Activated CD4-positive, alpha-beta T cell treated with anti-CD3 and anti-CD28 coated beads, Interleukin-2, amount 10 ng/mL, durations not matched to agents 24 days and 14 days (primary cell): ENCODE results near the gene BRSK2. TPM values are rescaled to one million over a fixed set of nuclear protein-coding genes. Genes with fewer than 3 reads are reported as not detected.

ENCODE experiments used
- DNase-seq: peaks from one replicate; pipeline ENCODE4 v3.0.0; 2022
- H3K27ac Mint-ChIP-seq: one replicate; pipeline ENCODE4 v1.8.0; 2022; ENCODE audit warnings: mild to moderate bottlenecking, mixed read lengths
- H3K27me3 Mint-ChIP-seq: one replicate; pipeline ENCODE4 v1.8.0; 2022; ENCODE audit warnings: mixed read lengths
- H3K36me3 Mint-ChIP-seq: one replicate; pipeline ENCODE4 v1.8.0; 2022; ENCODE audit warnings: low read depth, mild to moderate bottlenecking, mixed read lengths
- H3K4me1 Mint-ChIP-seq: one replicate; pipeline ENCODE4 v1.8.0; 2021; ENCODE audit warnings: mixed read lengths
- H3K4me3 Mint-ChIP-seq: one replicate; pipeline ENCODE4 v1.8.0; 2022; ENCODE audit warnings: mild to moderate bottlenecking, moderate library complexity, mixed read lengths
- H3K9me3 Mint-ChIP-seq: one replicate; pipeline ENCODE4 v1.8.0; 2021; ENCODE audit warnings: mixed read lengths
- intact Hi-C: fragments of 100-400 bp; cut with micrococcal nuclease; formaldehyde crosslinking; loops from one replicate; pipeline ENCODE4 v1.15.1; 2023
- total RNA-seq: library from RNA; stranded (reverse); gene quantifications from 2 replicates; pipeline ENCODE4 v1.2.3, GENCODE V29; 2022

BRSK2 gene
- total RNA-seq, 1 donor from 2014 or later = 0.84 TPM

DNA sequence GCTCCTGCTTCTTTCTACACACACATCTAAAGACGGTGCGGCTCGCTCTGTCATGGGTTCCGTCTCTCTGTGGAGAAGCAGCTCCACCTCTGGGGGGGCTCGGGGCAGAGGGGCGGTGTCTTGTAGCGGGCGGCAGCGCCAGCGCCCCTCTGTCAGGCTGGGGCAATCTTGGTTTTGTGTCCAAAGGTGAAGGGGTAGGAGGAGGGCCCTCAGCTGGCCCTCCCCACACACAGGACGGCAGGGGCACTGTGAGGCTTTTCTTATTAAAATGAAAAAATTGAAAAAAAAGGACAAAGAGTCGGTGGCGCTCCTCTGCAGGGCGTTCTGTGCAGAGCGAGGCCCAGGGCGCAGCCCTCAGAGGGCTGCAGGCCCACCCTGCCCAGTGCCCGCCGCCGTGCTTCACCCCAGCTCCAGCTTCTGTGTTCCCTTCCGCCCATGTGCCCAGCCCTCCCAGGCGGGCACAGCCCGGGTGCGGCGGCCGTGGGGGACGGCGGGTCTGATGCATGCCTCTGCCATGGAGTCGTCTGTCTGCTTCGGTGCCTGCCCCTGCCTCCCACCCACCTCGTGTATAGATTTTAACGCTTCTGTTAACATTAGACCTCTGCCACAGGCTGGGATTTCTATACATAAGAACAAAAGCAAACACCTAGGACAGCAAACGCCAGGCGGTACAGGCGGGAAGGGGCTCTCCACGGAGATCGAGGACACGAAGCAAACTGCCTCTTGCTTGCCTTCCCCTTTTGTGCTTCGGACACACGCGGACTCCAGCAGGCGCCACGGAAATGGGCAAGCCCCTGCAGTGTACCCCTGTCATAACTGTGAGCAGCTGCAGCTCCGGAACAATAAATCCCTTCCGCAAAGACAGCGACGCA lies 72.3 kb downstream of the BRSK2 start:
- intact Hi-C loops = no loop called here
- no peak for DNase-seq
- H3K4me3 Mint-ChIP-seq = no peak overlapping the region
- H3K9me3 Mint-ChIP-seq = no peaks in the 10 kb centered on the region
- no peaks in the 10 kb centered on the region for H3K27me3 Mint-ChIP-seq
- H3K36me3 Mint-ChIP-seq = no peaks in the 10 kb centered on the region
- H3K4me1 Mint-ChIP-seq = no peaks in the 10 kb centered on the region
- H3K27ac Mint-ChIP-seq = no peak overlapping the region

DNA sequence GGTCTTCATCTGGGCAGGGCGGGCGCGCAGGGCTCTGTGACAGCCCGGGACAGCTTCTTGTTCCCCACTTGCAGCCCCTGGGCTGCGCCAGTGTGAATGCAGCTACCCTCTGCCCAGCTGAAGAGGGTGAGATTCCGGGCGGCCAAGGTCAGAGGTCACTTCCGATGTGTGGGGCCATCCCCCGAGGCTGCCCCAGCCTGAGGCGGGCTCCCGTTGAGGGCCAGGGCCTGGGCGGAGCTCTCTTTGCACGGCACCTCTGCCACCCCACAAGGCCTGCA lies 72.9 kb downstream of the BRSK2 start:
- no peaks in the 10 kb centered on the region for H3K9me3 Mint-ChIP-seq
- no peaks in the 10 kb centered on the region for H3K36me3 Mint-ChIP-seq
- intact Hi-C loops = no loop called here
- H3K27me3 Mint-ChIP-seq = no peaks in the 10 kb centered on the region
- no peak overlapping the region for H3K27ac Mint-ChIP-seq
- no peak overlapping the region for H3K4me3 Mint-ChIP-seq
- H3K4me1 Mint-ChIP-seq = no peaks in the 10 kb centered on the region
- DNase-seq = no peak

DNA sequence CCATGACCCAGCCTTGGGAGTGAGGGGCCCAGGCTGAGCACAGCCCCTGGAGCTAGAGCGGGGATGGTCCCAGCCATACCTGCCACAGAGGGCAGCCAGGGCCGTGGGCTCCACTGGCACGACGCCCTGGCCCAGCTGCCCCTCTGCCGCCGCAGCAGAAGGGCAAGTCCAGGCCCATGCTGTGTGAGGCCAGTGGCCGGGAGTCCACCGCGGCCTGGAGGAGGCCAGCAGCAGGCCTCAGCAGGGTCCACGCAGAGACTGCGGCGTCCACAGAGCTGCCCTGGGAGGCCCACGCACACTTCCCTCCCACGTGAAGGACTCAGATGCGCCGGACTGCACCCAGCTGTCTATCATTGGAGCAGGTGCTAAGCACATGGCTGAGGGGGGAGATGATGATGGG lies 73.3 kb downstream of the BRSK2 start:
- no peak overlapping the region for H3K4me3 Mint-ChIP-seq
- DNase-seq = no peak
- H3K27ac Mint-ChIP-seq = no peak overlapping the region
- H3K27me3 Mint-ChIP-seq = no peaks in the 10 kb centered on the region
- H3K9me3 Mint-ChIP-seq = no peaks in the 10 kb centered on the region
- intact Hi-C loops = no loop called here
- H3K36me3 Mint-ChIP-seq = no peaks in the 10 kb centered on the region
- no peaks in the 10 kb centered on the region for H3K4me1 Mint-ChIP-seq

DNA sequence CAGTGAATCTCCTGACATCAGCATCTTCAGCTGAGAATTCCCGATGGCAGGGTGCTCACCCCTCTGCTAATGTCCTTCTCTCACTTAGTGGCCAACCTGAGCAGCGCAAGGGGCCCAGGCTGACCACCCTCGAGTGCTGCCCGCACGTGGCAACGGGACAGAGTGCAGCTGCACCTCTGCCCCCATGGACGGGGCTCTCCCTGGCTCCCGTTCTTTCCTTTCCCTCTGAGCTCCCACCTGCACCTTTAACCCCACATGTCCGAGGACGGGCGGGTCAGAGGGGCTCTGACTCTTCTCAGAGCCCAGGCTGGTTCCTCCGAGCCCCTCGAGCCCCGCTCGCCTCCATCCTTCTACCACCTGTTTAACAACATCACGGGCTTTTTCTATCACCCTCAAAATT lies 77.0 kb downstream of the BRSK2 start:
- Mint-ChIP-seq H3K27ac (peak overlapping the region; percentile 1), H3K9me3 (no peaks in the 10 kb centered on the region), H3K4me3 (no peak overlapping the region), H3K36me3 (no peaks in the 10 kb centered on the region), H3K27me3 (no peaks in the 10 kb centered on the region), H3K4me1 (no peaks in the 10 kb centered on the region)
- no peak for DNase-seq
- intact Hi-C loops = no loop called here

DNA sequence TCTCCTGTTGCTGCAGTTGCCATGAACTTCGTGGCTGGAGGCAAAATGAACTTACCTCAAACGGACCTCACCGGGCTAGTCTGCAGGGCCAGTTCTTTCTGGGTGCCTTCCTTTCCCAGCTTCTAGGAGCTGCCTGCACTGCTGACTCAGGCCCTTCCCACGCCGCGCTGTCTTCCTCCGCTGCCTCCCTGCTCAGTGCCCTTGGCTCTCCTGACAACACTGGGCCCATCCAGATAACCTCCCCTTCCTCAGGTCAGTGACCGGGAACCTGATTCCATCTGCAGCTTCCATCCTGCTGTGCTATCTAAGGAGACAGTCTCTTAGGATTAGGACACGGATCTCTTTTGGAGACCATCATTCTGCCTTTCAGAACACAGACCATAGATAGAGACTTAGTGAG lies 77.5 kb downstream of the BRSK2 start:
- Mint-ChIP-seq H3K4me1 (no peaks in the 10 kb centered on the region), H3K4me3 (no peak overlapping the region), H3K27ac (peak overlapping the region; percentile 1), H3K9me3 (no peaks in the 10 kb centered on the region), H3K27me3 (no peaks in the 10 kb centered on the region), H3K36me3 (no peaks in the 10 kb centered on the region)
- intact Hi-C loops = no loop called here
- DNase-seq = no peak

DNA sequence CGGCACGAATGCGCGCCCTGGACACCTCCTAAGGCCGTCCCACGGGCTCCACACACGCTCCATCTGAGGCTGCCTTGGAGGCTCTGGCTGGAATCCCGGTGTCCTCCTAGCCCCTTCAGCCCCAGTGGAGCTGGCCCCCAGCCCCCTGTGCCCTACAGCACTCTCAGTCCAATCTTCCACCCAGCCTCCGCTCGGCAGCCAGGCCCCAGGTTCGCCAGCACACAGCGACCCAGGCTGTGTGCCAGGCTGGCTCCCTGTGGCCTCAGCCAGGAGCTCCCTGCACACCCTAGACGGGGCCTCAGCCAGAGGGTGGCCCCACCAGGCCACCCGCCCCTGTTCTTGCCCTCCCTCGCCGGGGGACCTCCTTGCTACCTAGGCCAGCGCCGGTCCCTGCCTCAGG lies 78.3 kb downstream of the BRSK2 start:
- intact Hi-C loops = no loop called here
- no peaks in the 10 kb centered on the region for H3K9me3 Mint-ChIP-seq
- H3K27me3 Mint-ChIP-seq = no peaks in the 10 kb centered on the region
- H3K4me1 Mint-ChIP-seq = no peaks in the 10 kb centered on the region
- DNase-seq = no peak
- no peaks in the 10 kb centered on the region for H3K36me3 Mint-ChIP-seq
- no peak overlapping the region for H3K27ac Mint-ChIP-seq
- H3K4me3 Mint-ChIP-seq = no peak overlapping the region

DNA sequence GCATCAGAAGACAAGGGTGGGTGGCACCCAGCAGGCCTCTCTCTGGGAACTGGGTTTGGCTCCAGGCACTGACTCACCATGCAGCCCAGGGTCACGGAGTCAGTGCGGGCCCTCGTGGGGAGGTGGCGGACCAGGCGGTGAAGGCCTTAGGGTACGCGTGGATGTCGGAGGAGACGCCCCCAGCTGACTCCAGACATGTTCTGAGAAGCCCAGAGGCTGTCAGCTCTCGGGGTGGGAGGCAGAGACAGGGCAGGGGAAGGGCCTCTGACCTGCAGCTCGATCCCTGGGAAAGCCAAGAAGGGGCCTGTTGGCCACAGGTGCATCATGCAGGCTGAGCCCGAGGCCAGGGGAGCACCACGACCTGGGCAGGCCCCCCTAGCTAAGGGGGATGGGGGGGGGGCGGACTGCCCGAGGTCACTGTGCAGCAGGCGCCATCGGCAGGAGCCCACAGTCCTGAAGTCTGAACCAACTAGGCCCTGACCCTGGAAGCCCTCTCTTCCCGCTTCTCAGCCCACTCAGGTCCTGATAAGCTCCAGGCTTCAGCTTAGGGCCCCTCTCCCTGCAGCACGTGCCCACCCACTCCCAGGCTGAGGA lies 78.8 kb downstream of the BRSK2 start:
- intact Hi-C loops = no loop called here
- Mint-ChIP-seq H3K27ac (no peak overlapping the region), H3K4me3 (no peak overlapping the region), H3K4me1 (no peaks in the 10 kb centered on the region), H3K36me3 (no peaks in the 10 kb centered on the region), H3K9me3 (no peaks in the 10 kb centered on the region), H3K27me3 (no peaks in the 10 kb centered on the region)
- no peak for DNase-seq

DNA sequence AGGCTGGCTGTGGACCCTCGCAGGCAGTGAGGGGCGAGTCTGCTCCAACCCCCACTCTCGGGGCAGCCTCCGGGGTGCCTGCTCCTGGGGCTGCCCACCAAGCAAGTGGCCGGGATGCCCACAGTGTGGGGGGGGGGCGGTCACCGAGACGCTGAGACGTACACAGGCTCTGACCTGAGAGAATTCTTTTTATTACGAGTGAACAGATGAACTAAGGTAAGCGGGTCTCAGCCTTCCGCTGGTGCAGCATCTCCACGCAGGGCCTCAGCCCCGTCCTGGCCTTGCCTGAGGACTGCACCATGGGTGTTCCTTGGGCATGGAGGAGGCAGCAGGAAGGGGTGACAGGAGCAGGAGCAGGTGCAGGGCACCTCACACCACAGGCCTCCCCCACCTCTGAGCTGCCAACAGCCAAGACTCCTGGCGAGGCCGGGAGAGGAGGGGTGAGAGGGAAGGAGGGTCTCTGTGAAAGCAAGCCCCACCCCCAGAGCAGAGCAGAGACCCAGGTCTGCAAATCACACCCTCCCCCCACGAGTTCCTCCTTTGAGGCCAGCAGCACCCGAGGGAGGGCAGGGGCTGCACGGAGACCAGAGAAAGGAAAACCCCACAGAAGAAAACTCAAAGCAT lies 79.7 kb downstream of the BRSK2 start:
- H3K4me1 Mint-ChIP-seq = no peaks in the 10 kb centered on the region
- H3K9me3 Mint-ChIP-seq = no peaks in the 10 kb centered on the region
- no peaks in the 10 kb centered on the region for H3K27me3 Mint-ChIP-seq
- no peak overlapping the region for H3K27ac Mint-ChIP-seq
- no peak overlapping the region for H3K4me3 Mint-ChIP-seq
- no peak for DNase-seq
- intact Hi-C loops = no loop called here
- H3K36me3 Mint-ChIP-seq = peaks cover 3% of the 10 kb centered on the region

DNA sequence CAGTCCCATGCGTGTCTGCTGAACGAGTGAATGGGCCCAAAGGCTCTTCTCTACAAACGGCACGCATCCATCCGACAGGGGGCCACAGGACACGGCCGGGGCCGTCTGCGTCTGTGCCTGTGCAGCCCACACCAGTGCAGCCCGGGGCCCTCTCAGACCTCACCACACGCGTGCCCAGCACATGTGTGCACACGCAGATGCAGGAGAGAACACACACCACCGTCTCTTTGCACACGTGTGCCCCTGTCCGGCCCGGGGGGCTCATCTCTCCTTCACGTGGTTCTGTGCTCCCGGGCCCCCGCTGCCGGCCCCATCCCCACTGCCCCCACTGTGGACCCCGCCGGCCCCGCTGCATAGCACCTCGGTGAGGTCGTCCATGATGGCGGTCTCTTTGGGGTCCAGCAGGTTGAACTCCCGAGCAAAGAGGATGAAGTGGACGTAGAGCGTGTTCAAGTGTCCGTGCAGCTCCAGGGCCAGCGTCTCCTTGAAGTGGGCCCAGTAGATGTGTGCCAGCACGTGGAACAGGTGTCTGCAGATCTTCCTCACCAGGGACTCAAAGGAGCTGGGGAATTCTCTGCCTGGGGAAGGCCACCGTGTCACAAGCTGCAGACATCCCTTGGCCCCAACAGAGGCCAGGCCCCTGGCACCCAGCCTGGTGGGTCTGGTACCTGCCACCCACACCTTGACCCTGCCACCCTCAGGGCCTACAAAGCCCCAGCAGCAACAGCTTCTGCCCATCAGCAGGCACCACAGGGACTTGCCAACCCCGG lies 80.4 kb downstream of the BRSK2 start:
- no peaks in the 10 kb centered on the region for H3K9me3 Mint-ChIP-seq
- H3K36me3 Mint-ChIP-seq = peaks cover 3% of the 10 kb centered on the region
- H3K4me3 Mint-ChIP-seq = no peak overlapping the region
- no peaks in the 10 kb centered on the region for H3K4me1 Mint-ChIP-seq
- H3K27ac Mint-ChIP-seq = no peak overlapping the region
- no peaks in the 10 kb centered on the region for H3K27me3 Mint-ChIP-seq
- DNase-seq = no peak
- intact Hi-C loops = no loop called here

DNA sequence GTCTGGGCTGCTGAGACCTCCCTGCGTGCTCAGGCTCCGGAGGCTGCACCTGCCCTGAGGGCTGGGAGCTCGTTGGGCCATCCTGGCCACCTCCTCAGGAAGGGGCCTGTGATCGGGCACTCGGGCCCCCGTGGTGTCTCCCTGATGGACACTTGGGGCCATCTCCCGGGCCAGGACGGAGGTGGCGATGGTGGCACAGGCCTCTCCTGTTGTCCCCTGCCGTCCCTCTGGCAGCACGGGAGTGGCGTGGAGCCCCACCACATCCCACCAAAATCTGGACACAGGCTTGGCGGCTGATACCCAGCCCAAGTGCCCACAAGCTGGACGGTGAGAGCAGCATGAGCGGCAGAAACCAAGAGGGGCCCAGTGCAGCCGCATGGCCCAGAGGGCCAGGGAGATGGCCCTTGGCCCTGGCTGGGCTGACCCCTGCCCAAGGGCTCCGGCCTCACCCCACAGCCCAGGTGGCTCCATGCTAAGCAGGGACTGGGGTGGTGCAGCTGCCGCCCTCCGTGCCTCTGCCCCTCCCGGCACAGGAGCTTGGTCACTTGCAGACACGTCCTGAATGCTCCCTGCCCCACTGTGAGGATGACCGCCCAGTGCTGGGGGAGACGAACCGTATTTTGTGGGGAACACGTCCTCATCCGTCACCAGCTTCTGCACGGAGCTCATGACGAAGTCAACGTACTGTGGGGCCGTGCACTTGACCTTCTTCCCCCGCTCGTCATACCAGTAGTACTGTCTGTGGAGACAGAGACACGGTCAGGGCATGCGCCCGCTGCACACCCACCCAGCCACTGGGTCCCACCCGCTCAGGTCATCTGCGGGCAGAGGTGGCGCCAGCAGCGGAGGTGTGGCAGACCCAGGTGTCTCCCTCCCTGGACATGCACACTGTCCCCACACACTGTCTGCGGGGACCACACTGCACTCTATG lies 81.2 kb downstream of the BRSK2 start:
- no peaks in the 10 kb centered on the region for H3K27me3 Mint-ChIP-seq
- DNase-seq = no peak
- H3K36me3 Mint-ChIP-seq = peaks cover 5% of the 10 kb centered on the region
- no peaks in the 10 kb centered on the region for H3K4me1 Mint-ChIP-seq
- intact Hi-C loops = no loop called here
- no peak overlapping the region for H3K4me3 Mint-ChIP-seq
- no peak overlapping the region for H3K27ac Mint-ChIP-seq
- no peaks in the 10 kb centered on the region for H3K9me3 Mint-ChIP-seq

DNA sequence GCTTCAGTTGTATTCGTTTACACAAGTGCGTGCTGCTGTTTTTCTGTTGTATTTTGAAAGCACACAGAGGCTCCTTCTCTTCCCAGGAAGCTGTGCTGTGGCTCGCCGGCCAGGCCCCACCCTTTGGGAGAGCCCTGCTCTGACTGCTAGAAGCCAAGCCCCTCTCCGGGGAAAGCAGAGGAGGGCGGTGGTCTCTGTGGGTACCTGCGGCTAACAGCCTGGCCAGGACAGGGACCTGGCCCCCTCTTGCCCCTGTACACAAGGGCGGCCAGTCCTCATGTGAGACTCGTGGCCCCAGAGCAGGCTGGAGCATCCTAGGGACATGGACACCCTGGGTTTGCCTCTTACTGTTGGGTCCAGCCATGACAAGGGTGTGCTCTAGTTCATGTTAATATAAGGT lies 82.0 kb downstream of the BRSK2 start:
- no peak overlapping the region for H3K27ac Mint-ChIP-seq
- intact Hi-C loops = no loop called here

DNA sequence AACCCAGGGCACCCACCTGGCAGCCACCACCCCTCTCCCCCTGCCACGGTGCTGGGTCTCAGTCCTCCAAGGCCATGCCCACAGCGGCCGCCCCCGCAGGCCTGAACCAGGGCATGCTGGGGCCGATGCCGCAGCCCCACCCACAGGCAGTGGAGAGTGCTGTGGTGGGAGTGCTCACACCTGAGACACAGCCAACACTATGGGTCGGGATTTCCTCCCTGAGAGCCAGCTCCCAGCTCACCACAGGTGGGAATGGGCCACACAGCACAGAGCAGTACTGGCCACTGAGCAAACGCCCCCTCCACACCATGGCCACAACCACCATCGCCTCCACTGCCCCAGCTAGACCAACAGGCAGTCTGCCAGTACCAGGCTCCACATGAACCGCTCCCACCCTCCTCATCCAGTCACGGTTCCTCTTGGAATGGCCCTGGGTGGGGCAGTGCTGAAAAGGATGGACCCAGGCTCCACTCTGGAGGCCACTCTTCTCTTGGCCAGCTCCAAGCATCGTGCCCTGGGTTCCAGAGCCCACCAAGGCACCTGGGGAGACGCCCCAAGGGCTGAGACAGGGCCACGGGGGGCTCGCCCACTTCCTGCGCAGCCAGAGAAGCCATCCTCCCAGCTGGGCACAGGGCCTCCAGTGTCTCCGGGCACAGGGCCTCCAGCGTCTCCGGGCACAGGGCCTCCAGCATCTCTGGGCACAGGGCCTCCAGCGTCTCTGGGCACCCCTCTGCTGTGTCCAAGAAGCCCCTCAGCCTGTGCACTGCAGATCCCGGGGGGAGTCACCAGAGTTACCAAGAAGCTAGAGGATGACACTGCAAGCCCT lies 82.7 kb downstream of the BRSK2 start:
- peaks cover 9% of the 10 kb centered on the region for H3K36me3 Mint-ChIP-seq
- H3K27me3 Mint-ChIP-seq = no peaks in the 10 kb centered on the region
- intact Hi-C loops = no loop called here
- H3K27ac Mint-ChIP-seq = no peak overlapping the region
- no peaks in the 10 kb centered on the region for H3K4me1 Mint-ChIP-seq
- no peak for DNase-seq
- no peaks in the 10 kb centered on the region for H3K9me3 Mint-ChIP-seq
- no peak overlapping the region for H3K4me3 Mint-ChIP-seq

More for the DNA sequence above, 82.0 kb downstream of the BRSK2 start:
- H3K27me3 Mint-ChIP-seq = no peaks in the 10 kb centered on the region
- no peak overlapping the region for H3K4me3 Mint-ChIP-seq
- peaks cover 9% of the 10 kb centered on the region for H3K36me3 Mint-ChIP-seq
- DNase-seq = no peak
- no peaks in the 10 kb centered on the region for H3K4me1 Mint-ChIP-seq
- H3K9me3 Mint-ChIP-seq = no peaks in the 10 kb centered on the region
